ENCODE data around the gene PCBP3.

- no peak for TF ChIP-seq CTCF (IDR thresholded peaks at IDR 0.05; ENCODE audit: borderline replicate concordance, extremely low read depth, low read length, poor library complexity, severe bottlenecking)
- no peak for TF ChIP-seq EZH2 (IDR thresholded peaks at IDR 0.05; ENCODE audit: borderline replicate concordance, low read depth, low read length, severe bottlenecking)
These were observed 319.7 kb downstream of the PCBP3 start for GRCh38 chr21:45963232-45963570.
